Measurements from ENCODE around the gene VDAC1.
"Not testable (repeated sequence)": the region's sequence is repeated elsewhere in the genome, so short reads cannot be mapped to it uniquely, and the experiment has no call there.

VDAC1 gene

GRCh38 chr5:134004626-134005416 lies at the start of gene VDAC1:
Gene VDAC1 (minus strand): TSS chr5:134004975. CDS start chr5:133993012, 11,963 bp downstream.
- DNase-seq (ENCODE audit: low read depth): peak; percentile 81

- no peak for DNase-seq (ENCODE audit: low read depth)
Measured at GRCh38 chr5:134053840-134054338, 49.1 kb upstream of the VDAC1 start.

DNA sequence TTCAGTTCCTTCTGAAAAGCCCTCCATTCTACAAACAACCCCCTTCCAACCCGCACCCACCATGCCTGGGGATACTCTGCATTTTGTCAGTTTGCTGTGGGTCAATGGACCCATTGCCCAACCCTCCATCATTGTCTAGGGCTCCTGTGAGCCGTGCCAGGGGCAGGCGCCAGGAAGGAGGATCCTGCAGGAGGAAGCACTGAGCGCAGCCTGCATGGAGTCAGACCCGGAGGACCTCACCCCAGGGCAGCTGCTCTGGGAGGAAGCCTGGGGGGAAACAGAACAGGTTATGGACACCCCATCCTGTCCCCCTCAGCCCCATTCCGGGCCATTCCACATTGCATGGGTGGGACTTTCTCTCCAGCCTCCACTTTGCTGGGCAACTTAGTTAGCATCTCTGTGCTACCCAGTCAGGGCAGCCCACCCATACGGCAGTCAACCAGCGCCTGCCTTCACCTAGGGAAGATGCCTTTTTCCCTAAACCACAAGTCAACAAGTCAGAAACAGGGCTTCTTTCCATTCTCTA lies 48.6 kb upstream of the VDAC1 start:
- no peak for DNase-seq (ENCODE audit: low read depth)

- DNase-seq (ENCODE audit: low read depth): no peak
Measured at GRCh38 chr5:134051305-134051704, 46.5 kb upstream of the VDAC1 start.

GRCh38 chr5:134048864-134049263 lies 44.1 kb upstream of the VDAC1 start:
- no peak for DNase-seq (ENCODE audit: low read depth)

GRCh38 chr5:134047687-134048056 lies 42.9 kb upstream of the VDAC1 start:
- DNase-seq (ENCODE audit: low read depth): no peak

DNA sequence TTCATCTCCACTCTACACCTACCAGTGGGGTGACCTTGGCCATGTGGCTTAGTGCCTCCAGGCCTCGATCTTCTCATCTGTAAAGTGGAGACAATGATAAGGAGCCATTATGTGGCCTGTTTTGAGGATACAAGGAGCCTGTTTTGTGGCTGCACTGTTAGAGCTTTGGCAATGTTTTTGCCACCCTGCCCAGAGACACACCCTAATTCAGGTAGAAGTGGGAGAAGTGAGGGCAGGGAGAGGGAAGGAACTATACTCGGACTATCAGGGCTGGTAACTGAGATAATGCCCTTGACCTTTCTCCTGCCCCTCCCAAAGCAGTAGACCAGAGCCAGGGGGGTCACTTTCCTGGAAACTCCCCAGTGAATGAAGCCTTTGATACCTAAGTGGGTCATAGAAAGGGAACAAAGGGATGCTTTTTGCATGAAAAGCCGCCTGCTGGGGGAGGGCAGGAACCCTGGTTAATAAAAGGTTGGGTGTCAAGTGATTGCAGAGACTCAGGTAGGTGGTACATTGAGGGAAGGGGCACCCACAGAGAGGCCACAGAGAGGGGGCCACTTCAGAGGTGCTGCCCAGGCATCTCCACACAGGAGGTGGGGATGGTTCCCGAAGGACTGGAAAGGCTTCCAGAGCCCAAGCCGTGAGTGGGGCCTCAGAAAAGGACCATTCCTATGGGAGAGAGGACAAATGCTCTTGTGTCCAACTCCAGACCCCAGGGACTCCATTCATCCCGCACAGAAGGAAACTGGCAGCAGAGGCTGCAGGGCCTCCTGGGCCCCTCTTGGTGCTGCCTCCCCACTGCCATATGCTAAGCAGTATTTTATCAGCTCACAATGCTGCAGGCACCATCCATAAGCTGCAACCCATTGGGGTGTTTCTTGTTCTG lies 42.3 kb upstream of the VDAC1 start:
- DNase-seq (ENCODE audit: low read depth): no peak

DNA sequence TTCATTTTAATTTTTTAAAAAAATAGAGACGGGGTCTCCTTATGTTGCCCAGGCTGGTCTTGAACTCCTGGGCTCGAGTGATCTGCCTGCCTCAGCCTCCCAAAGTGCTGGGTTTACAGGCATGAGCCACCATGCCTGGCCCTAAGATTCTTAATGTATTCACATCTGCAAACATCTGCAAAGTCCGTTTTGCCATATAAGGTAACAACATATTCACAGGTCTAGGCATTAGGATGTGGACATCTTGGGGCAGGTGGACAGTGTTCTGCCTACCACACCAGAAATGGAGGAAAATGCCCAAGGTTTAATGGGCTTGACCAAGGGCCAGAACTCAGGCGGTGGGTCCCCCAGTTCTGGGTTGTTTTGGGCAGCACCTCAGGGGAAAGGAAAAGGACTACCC lies 41.6 kb upstream of the VDAC1 start:
- DNase-seq (ENCODE audit: low read depth): no peak

DNA sequence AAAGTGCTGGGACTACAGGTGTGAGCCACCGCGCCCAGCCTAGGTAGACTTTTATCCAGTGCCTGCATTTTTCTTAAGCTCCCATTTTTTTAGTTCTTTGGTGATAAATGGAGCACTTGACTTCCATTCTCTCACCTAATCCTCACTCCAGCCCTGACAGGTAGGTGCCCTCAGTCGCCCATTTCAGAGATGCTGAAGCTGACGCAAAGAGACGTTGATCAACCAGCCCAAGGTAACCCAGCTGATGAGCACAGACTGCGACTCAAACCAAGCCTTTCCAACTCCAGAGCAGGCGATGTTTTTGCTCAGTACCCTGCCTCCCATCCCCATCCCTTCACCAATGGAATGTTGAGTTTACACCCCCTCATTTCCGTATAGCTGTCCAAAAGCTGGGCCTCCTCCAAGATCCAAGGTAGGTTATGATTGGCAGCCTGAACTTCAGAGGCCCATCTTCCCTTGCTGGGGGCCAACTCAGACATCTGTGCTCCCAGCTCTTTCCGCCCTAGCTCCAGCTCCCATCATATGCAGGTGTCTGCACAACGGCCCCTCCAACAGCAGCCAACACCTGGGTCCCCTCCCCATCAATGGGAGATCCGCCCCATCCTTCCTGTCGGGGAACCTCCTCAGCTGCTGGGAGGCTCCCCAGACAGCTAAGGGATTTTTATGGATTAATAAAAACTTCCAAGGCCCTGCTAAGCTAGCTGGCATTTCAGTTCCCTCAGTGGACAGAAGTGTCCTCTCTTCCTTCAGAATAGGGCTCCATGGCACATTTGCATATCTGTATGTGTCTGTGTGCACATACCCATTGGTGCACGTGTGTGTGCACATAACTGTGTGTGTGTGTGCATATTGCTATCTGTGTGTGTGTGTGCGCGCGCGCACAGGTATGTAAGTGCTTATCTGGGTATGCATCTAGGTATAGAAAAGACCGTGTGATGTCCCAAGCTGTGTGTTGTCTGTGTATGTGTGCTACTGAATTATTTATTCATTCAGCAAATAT lies 39.3 kb upstream of the VDAC1 start:
- DNase-seq (ENCODE audit: low read depth): no peak

DNA sequence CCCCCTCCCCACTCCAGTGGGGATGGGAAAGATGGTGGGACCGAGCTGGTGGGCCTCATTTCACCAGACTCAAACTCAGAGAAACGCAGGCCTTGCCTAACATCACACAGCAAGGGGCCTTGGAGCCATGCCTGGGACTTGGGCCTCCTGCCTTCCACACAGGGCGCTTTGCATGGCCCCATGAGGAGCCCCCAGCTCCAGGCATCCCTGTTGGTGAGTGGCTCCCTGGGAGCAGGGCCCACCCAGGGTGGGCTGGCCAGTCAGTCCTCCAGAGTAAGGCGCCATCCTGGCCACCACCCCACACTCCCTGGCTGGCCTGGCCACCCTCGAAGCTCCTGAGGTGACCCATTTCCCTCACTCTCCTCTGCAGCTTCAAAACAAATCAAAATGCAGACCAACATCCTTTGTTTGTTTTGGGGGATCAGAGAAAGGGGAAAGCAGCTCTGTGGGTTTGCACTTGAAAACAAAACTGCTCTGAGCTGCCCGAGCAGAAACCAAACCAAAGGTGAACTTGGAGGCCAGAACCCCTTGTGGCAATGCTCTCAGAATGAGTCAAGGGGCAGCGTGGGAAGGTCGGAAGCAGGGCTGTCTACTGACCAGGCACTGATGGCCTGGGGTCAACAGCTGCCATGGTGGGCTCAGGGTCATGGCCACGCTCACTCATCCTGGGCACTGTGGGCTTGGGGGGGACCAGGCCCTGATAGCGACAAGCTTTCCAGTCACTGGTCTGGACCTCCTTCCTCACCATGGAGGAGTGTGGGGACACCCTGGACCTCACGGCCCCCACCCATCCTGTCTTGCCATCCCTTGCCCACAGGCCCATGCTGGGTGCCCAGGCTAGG lies 37.0 kb upstream of the VDAC1 start:
- no peak for DNase-seq (ENCODE audit: low read depth)

DNA sequence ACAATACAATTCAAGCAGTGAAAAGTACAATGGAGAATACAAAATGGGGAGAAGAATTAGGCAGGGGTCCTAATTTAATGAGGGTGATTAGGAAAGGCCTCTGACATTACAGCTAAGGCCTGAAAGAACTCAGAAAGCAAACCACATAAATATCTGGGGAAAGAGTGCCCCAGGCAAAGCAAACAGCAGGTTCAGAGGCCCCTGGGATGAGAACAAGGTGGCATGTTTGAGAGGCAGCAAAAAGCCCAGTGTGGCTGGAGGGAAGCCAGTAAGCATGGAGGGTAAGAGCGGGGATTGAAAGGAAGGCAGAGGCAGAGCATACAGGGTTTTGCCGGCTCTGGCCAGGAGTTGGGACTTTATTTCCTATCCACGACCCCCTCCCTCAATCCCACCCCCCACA lies 33.4 kb upstream of the VDAC1 start:
- DNase-seq (ENCODE audit: low read depth): no peak

DNA sequence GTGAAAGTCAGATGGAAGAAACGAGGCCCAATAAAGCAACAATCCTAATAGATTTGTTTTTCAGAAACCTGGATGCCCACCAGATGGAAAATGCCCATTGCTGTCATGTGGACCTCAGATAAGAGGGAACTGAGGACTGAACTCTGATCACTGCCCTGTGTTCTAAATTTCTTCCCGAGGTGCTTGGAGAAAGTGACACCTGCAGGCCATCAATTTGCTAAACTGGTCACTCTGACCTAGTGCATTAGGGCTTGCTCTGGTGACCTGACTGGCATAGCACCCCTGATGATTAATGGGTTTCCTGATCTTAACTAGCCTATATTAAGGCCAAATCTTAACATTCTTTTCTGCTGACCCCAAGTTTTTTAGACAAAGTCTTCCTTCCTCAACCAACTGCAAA lies 32.4 kb upstream of the VDAC1 start:
- DNase-seq (ENCODE audit: low read depth): no peak

DNA sequence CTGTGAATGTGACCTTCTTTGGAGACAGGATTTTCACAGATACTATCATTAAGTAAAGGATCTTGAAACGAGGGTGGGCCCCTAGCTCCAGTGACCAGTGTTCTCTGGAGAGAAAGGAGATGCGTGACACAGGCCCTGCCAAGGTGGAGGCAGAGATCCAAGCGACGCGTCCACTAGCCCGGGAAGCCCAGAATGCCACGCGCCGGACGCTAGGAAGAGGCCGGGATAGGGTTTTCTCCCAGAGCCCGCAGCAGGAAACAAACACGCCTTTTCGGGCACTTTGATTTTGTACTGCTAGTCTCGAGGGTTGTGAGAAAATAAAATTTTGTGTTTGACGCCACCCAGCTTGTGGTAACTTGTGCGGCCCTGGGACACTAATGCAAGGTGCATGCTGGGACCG lies 29.6 kb upstream of the VDAC1 start:
- DNase-seq (ENCODE audit: low read depth): no peak

DNA sequence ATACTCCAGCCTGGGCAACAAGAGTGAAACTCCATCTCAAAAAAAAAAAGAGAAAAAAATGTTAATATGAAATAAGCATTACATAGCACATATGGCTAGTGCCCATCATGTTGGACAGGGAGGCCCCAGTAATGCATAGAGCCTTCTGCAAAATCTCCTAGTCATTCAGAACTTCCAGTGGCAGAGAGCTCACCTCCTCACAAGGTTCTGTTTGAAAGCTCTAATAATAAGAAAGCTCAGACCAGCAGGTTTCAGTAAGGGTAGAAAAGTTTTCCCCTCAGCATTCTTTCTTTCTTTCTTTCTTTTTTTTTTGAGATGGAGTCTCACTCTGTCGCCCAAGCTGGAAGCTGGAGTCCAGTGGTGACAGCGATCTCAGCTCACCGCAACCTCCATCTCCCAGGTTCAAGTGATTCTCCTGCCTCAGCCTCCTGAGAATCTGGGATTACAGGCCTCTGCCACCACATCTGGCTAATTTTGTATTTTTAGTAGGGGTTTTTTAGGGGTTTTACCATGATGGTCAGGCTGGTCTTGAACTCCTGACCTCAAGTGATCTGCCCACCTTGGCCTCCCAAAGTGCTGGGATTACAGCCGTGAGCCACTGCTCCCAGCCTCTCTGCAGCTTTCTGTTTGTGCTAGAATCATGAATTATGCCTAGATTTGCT lies 25.7 kb upstream of the VDAC1 start:
- not testable (repeated sequence) for DNase-seq (ENCODE audit: low read depth)

GRCh38 chr5:134029156-134029555 lies 24.4 kb upstream of the VDAC1 start:
- DNase-seq (ENCODE audit: low read depth): no peak

DNA sequence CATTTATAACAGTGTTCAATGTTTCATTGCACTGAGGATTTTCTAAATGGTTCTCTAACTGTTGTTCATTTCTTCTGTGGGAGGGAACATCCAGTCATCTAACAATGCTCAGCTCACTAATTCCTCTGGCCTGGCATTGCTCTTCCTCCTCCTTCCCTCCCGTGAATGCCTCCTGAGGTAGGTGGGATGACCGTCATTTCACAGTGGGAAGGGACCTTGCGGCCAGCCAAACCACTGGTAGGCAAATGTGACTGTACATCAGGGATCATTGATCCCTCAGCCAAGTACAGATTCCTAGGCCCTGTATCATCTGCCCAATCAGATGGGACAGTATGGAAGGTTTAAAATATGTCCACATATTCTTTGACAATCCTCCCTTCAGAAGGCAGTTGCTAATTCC lies 23.7 kb upstream of the VDAC1 start:
- no peak for DNase-seq (ENCODE audit: low read depth)

DNA sequence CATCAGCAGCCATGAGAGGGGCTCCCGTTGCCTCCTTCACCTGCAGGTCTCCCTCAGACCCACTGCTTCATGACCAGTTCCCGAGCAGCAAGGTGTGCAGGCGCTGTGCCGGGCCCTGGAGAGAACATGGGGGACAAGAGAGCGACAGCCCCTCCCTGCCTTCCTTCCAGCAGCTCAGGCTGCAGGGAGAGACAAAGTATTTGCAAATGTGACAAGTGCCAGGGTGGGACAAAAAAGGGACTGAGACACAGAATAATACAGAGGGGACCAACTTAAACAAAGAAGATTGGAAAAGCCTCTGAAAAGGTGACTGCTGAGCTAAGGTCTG lies 22.5 kb upstream of the VDAC1 start:
- no peak for DNase-seq (ENCODE audit: low read depth)

GRCh38 chr5:134026521-134027287 lies 21.9 kb upstream of the VDAC1 start:
- peak; percentile 39 for DNase-seq (ENCODE audit: low read depth)

DNA sequence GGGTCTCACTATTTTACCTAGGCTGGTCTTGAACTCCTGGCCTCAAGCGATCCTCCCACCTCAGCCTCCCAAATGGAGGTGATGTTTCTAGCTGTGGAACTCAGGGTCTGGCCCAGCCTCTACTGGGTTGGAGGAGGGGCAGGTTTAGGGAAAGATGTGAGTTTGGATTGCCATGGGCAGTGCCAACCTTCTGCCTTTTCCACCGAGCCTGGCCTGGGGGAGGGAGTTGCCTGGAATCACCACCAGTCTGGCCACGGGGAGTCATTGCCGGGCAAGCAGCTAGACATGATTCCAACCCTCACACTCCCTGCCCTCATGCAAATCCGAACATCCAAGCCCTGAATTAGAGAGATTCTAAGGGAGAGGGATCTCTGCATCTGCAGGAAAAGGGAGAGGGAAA lies 21.0 kb upstream of the VDAC1 start:
- no peak for DNase-seq (ENCODE audit: low read depth)

DNA sequence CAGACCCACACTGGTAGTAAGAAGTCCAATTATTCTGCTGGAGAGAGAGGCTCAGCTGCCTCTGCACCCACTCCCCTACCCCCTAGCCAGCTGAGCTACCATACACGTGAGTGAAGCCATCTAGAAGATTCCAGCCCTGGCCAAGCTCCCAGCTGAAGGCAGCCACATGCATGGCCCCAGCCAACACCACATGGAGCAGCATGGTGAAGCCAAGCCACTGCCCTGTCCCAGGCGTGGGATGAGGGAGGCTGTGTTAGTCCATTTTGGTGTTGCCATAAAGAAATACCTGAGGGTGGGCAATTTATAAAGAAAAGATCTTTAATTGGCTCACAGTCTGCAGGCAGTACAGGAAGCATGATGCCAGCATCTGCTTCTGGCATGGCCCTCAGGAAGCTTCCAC lies 20.0 kb upstream of the VDAC1 start:
- DNase-seq (ENCODE audit: low read depth): no peak
